Heart left ventricle (tissue), 16 donors: ENCODE data around the gene DIP2C. TPM values are rescaled to one million over a fixed set of nuclear protein-coding genes. Genes with fewer than 3 reads are reported as not detected.

Source experiments
- ATAC-seq, 4 donors: fragments of 200-7000 bp; cut with Tn5 transposase; one replicate each; pipeline ENCODE4 v1.9.1; 2020 to 2022; ENCODE audit warnings: moderate library complexity in 4 of 4, mild to moderate bottlenecking in 3 of 4, moderate number of reproducible peaks in 1 of 4
- DNase-seq, 5 donors: peaks; one replicate each; pipeline ENCODE4 v3.0.0-alpha.2; 2020
- H3K27ac ChIP-seq, 12 donors: fragments of 200-600 bp; sonication (generic) in 4 of 12; one replicate each; pipeline versions ENCODE4 v1.5.0 to v1.8.0; 2016 to 2022; ENCODE audit warnings: mild to moderate bottlenecking in 2 of 12
- H3K27me3 ChIP-seq, 9 donors: fragments of 200-600 bp; sonication (generic) in 2 of 9; one replicate each; pipeline versions ENCODE4 v1.5.1 to v1.8.0; 2016 to 2022; ENCODE audit warnings: mild to moderate bottlenecking in 3 of 9
- H3K36me3 ChIP-seq, 9 donors: fragments of 200-600 bp; sonication (generic) in 2 of 9; one replicate each; pipeline versions ENCODE4 v1.5.0 to v1.8.0; 2018 to 2022; ENCODE audit warnings: mild to moderate bottlenecking in 2 of 9
- H3K4me1 ChIP-seq, 12 donors: fragments of 200-600 bp; sonication (generic) in 4 of 12; one replicate each; pipeline versions ENCODE4 v1.5.0 to v1.8.0; 2016 to 2022; ENCODE audit warnings: mild to moderate bottlenecking in 3 of 12
- H3K4me3 ChIP-seq, 12 donors: fragments of 200-600 bp; sonication (generic) in 4 of 12; one replicate each; pipeline versions ENCODE4 v1.5.0 to v1.8.0; 2017 to 2022; ENCODE audit warnings: mild to moderate bottlenecking in 9 of 12, moderate library complexity in 4 of 12
- H3K9me3 ChIP-seq, 12 donors: fragments of 200-600 bp; sonication (generic) in 4 of 12; one replicate each; pipeline versions ENCODE4 v1.5.0 to v1.8.0; 2016 to 2022; ENCODE audit warnings: mild to moderate bottlenecking in 1 of 12
- POLR2A ChIP-seq, 2 donors: fragments of 450-650 bp; IDR thresholded peaks; one replicate each; pipeline ENCODE4 v1.6.1; 2017; ENCODE audit warnings: antibody characterized with exemption in 2 of 2, mild to moderate bottlenecking in 2 of 2, moderate library complexity in 2 of 2
- WGBS, 4 donors: extraction: QIAGEN DNeasy Blood & Tissue Kit in 2 of 4; methylation state at CpG; one replicate each; pipeline versions ENCODE4 v1.1.5 to v1.1.7; 2013 to 2018; 5-methylcytosine and 5-hydroxymethylcytosine counted together
- intact Hi-C, 10 donors: fragments of 100-400 bp; cut with DNase I; formaldehyde crosslinking; loops; one replicate each; pipeline versions ENCODE4 v1.11.1 to v1.14.2; 2022
- polyA plus RNA-seq, 2 donors: library from polyadenylated mRNA; stranded (reverse); fragments of 200-250 nt; gene quantifications; one replicate each; pipeline ENCODE4 v1.2.3, GENCODE V29; 2013
- total RNA-seq, 9 donors: library from RNA; depleted of rRNA in 2 of 9; stranded (reverse); fragments of >200 nt in 2 of 9; fragmentation: NEBNext Ultra II Directional in 3 of 9; extraction: Animal tissue kit (Norgen Biotek cat#: 25700) in 3 of 9; gene quantifications; one replicate each; pipeline versions ENCODE4 v1.1.0 to v1.2.4, GENCODE V29; 2016 to 2023
- TF ChIP-seq, protein P1 (sequence below), 12 donors: fragments of 200-600 bp; sonication (generic) in 4 of 12; IDR thresholded peaks; one replicate each; pipeline versions ENCODE4 v1.5.0 to v1.8.0; 2018 to 2022; ENCODE audit warnings: antibody characterized with exemption in 12 of 12, mild to moderate bottlenecking in 5 of 12
- donor health status: ischemic (EF 13 %, LVEDD 7.1; RV severe dilation, severe dysfunction).
- donor health status: healthy with polysubstance abuse.
- donor health status: DM: no; HTN: yes; CAD: no.
- donor health status: DM: no; HTN: no; CAD: no.
- donor health status: ischemic (EF 25% LVEDD 6.9; RV normal size, moderate dysfunction).
- donor health status: ischemic (EF 25% LVEDD 5.7; RV mildly dilated, moderate dysfunction).
- donor health status: healthy.
- donor health status: DM: yes; HTN: yes; CAD: no.
- donor health status: ischemic (EF 35%, LVEDD 5.7; RV mildly dilated, moderate dysfunction).
- donor health status: nonischemic (EF 11% LVEDD 7.7; RV severe dilation, severe dysfunction).
- donor health status: DM: yes; HTN: yes; CAD: no.
- donor health status: PGD.
- donor health status: ischemic (EF 29% LVEDD 5.4; RV normal size, mild dysfunction).
- donor health status: nonischemic (EF 23%, LVEDD 6.1; RV moderate dilation, normal function).

The DIP2C gene
- total and polyA plus RNA-seq, 11 donors, result 7.4 to 43.1 (median 28.5) TPM

DNA sequence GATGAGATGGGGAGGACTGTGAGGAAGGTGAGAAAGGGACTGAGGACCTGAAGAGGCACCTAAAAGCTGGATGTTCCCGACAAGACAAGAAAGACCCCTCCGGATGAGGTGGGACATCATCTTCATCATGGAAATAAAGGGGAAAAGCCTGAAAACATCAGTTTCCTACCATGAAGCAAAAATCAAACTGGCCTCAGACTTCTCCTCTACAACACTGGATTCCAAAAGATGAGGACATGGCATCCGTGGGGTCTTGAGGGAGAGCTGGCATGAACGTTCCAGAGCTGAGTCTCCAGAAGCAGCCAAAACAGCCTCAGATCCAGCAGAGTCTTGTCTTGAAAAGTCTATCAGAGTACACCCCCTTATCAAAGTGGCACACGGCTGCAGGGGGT is 44.5 kb downstream of the DIP2C start:
- H3K4me1 ChIP-seq, result peaks cover 0 to 21% (median 4%) of the 10 kb centered on the region in 12 donors
- no peak for ATAC-seq
- H3K27me3 ChIP-seq, result no peaks in the 10 kb centered on the region
- TF ChIP-seq, protein P1, sequence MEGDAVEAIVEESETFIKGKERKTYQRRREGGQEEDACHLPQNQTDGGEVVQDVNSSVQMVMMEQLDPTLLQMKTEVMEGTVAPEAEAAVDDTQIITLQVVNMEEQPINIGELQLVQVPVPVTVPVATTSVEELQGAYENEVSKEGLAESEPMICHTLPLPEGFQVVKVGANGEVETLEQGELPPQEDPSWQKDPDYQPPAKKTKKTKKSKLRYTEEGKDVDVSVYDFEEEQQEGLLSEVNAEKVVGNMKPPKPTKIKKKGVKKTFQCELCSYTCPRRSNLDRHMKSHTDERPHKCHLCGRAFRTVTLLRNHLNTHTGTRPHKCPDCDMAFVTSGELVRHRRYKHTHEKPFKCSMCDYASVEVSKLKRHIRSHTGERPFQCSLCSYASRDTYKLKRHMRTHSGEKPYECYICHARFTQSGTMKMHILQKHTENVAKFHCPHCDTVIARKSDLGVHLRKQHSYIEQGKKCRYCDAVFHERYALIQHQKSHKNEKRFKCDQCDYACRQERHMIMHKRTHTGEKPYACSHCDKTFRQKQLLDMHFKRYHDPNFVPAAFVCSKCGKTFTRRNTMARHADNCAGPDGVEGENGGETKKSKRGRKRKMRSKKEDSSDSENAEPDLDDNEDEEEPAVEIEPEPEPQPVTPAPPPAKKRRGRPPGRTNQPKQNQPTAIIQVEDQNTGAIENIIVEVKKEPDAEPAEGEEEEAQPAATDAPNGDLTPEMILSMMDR (IDR thresholded peaks at IDR 0.05), result no peak
- TF ChIP-seq POLR2A (IDR thresholded peaks at IDR 0.05), result no peak
- no peak overlapping the region for H3K4me3 ChIP-seq
- peak overlapping the region in 1 of 12 donors; percentile 55 for H3K27ac ChIP-seq
- no peaks in the 10 kb centered on the region for H3K36me3 ChIP-seq
- 82 to 97% (median 95%) methylated on average over 5 of the region's 5 CpGs for WGBS, 4 donors
- intact Hi-C loops, result no loop called here
- DNase-seq, result no peak
- H3K9me3 ChIP-seq, result peaks cover 0 to 18% (median 10%) of the 10 kb centered on the region in 12 donors

DNA sequence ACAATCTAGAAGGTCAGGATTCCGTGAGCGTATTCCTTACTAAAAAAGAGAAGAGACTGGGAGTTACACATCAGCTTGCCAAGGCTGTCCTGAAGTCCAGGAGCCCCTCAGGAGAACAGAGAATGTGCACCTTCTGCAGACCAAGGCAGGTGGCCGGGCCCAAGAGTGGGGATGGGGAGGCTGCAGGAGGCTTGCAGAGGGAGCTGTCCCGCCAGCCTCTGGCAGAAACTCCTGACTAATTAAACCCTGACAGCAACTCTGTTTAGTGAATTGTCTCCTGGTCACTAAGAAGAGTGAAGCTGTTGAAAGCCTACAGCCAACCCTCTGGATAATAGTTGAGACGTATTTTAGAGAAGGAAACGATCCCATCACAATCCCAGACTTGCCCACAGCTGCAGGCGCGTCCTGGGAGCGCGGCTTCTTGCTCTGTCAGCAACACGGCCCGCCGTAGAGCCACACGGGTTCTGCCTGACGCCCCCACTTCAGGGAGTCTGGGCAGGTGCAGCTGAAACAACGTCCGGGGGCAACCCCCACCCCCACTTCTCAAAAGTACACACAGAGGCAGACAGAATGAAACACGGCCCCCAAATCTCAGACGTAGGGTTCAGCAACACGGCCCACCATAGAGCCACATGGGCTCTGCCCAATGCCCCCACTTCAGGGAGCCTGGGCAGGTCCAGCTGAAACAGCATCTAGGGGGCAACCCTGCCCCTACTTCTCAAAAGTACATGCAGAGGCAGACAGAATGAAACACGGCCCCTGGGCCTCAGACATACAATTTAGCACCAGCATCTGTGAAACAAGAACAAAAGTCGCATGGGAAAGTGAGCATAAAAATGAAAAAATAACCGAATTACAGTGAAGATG is 45.2 kb downstream of the DIP2C start:
- peak in 1 of 5 donors; percentile 16 for DNase-seq
- Histone ChIP-seq H3K36me3 (no peaks in the 10 kb centered on the region), H3K9me3 (peaks cover 0 to 18% (median 10%) of the 10 kb centered on the region in 12 donors), H3K4me3 (no peak overlapping the region), H3K27ac (peak overlapping the region in 1 of 12 donors; percentile 55), H3K4me1 (peaks cover 0 to 16% (median 4%) of the 10 kb centered on the region in 12 donors), H3K27me3 (no peaks in the 10 kb centered on the region)
- WGBS, 4 donors, result 86 to 91% (median 89%) methylated on average over 19 to 23 of the region's 23 CpGs
- intact Hi-C loops, result no loop called here
- no peak for ATAC-seq
- TF ChIP-seq POLR2A (IDR thresholded peaks at IDR 0.05), result no peak
- TF ChIP-seq, protein P1 (IDR thresholded peaks at IDR 0.05), result no peak

DNA sequence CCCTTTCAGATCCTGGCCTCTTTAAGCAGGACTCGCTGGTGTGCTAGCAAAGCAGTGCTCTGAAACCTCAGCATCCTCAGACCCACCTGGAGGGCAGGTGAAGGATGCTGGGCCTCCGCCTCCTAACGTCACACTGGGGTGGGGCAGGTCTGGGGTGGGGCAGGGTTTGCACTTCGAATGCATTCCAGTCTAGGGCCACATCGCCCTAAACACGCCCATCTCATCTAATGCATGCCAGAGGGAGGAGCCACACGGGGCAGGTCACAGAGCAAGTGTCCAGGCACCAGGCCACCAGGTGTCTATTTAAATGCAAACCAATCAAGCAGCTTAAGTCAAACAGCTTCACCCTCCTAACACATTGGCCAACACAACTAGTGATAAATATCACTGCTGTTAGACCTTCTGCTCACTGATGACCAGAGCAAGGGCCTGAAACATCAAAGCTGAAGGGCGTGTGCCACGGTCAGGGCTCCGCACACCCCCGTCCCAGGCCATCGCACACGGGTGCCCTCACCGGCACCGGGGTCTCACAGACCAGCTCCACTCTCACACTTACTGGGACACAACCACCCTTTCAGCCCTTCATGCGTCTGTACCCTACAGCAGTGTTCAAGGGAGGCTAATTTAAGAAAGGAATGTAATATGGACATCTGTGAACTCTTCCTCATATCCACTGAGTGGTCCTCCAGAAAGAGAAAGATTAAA is 47.1 kb downstream of the DIP2C start:
- H3K27ac ChIP-seq, result peak overlapping the region in 1 of 12 donors; percentile 47
- no peak for TF ChIP-seq POLR2A (IDR thresholded peaks at IDR 0.05)
- TF ChIP-seq, protein P1 (IDR thresholded peaks at IDR 0.05), result no peak
- peaks cover 0 to 24% (median 4%) of the 10 kb centered on the region in 12 donors for H3K4me1 ChIP-seq
- H3K4me3 ChIP-seq, result no peak overlapping the region
- H3K36me3 ChIP-seq, result no peaks in the 10 kb centered on the region
- no peaks in the 10 kb centered on the region for H3K27me3 ChIP-seq
- 76 to 87% (median 85%) methylated on average over 15 to 16 of the region's 16 CpGs for WGBS, 4 donors
- intact Hi-C loops, result no loop called here
- peaks cover 0 to 18% (median 10%) of the 10 kb centered on the region in 12 donors for H3K9me3 ChIP-seq
- ATAC-seq (peak in 3 of 4 donors; percentile 29 to 44 (median 31)), DNase-seq (peak in 1 of 5 donors; percentile 21)
